ENCODE data around the gene KLHL29.

KLHL29 gene

GRCh38 chr2:23691106-23691470, 306.1 kb downstream of the KLHL29 start:
- no peak for FAIRE-seq

- no peak for FAIRE-seq
Observed at GRCh38 chr2:23691565-23691964, 306.6 kb downstream of the KLHL29 start.

DNA sequence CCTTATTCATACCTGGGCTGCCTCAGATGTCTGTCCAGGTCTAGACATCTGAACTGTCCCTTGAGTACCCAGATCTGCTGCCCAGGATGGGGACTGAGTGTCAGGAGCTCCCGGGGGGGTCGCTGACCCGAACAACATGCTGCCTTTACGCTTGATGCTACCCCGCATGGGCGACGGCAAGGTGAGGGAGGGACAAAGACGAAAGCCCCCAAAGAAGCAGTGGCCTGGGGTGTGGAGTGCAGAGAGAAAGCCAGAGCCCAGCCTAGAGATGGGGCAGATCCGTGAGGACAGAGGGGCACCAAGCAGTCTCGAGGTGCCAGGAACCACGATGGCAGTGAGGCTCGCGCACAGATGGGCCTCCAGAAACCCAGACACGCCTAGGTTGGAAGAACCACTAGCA, 307.3 kb downstream of the KLHL29 start:
- FAIRE-seq = no peak

GRCh38 chr2:23692851-23693605, 308.0 kb downstream of the KLHL29 start:
- FAIRE-seq = no peak

DNA sequence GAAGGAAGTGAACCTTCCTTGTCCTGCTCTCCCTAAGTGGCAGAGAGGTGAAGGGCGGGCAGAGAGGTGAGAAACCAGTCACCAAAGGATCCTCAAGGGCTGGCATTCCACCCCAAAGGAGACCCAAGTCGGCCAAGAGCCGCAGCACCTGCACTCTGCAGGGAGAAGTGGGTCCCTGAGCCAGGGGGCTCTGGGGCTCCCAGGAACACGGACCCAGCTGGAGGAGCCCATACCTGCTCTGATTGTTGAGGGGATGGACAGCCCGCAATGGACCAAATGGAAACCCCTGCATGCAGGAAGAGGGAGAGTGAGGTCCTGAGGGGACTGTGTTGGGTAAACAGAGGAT, 308.6 kb downstream of the KLHL29 start:
- FAIRE-seq = no peak

- FAIRE-seq = no peak
Observed at GRCh38 chr2:23694058-23695045, 309.4 kb downstream of the KLHL29 start.

DNA sequence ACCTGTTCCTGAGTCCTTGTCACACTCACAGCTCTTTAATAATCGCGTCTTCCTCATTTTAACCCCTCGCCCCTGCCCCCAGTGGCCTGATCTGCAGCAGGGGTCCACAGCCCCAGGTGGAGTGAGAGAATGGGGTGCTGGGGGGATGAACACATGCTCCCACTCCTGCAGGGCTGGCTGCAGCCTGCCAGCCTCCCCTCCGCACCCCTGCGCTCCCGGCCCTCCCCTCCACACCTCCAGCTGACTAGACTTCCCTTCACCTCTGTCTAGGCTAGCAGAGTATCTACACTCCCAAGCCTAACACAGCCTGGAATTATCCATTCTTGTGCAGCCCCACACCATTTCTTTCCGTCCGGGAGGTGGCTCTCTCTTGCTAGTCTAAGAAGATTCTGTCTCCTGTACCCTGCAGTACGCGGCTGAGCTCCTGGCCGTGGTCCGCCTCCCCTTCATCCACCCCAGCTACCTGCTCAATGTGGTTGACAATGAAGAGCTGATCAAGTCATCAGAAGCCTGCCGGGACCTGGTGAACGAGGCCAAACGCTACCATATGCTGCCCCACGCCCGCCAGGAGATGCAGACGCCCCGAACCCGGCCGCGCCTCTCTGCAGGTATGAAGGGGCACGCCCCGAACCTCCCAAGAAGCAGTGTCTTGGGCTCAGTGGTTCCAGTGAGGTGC, 310.4 kb downstream of the KLHL29 start:
- no peak for FAIRE-seq

GRCh38 chr2:23695890-23696751, 311.1 kb downstream of the KLHL29 start:
- no peak for FAIRE-seq

- FAIRE-seq = no peak
Observed at GRCh38 chr2:23696752-23697045, 311.7 kb downstream of the KLHL29 start.

DNA sequence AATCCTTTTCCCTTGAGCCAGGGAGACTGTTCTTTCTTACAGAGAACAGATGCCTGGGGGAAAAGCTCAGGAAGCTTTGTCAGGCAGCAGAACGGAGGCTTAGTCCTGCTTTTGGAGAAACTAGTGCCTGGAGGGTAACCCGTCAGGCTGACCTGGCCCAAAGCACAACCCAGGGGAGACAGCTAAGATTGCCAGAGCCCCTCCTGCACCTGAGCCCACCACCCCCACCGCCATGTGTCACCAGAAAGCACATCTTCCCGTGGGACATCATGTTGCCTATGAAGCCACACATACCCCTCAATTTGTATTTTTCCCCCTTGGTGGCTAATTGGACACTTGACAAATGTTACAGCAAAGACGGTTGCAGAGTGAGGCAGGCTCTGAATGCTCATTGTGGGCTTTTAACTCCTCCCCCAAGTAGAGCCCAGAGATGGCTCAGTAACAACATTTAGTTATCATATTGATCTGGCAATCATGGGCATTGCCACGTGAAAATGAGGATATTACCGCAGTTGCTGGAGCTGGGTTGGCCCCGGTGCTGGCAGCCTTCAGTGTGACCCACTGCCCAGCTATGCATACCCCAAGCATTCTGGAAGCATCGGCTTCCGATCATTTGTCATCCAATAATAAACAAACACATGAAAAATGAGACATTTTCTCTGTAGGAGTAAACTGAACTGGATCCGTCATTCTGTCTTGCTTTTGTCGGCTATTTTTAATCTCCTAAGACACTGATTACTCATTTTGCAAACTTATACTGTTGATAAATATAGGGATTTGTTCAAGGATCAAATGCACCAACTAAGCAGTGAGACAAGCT, 312.5 kb downstream of the KLHL29 start:
- no peak for FAIRE-seq

DNA sequence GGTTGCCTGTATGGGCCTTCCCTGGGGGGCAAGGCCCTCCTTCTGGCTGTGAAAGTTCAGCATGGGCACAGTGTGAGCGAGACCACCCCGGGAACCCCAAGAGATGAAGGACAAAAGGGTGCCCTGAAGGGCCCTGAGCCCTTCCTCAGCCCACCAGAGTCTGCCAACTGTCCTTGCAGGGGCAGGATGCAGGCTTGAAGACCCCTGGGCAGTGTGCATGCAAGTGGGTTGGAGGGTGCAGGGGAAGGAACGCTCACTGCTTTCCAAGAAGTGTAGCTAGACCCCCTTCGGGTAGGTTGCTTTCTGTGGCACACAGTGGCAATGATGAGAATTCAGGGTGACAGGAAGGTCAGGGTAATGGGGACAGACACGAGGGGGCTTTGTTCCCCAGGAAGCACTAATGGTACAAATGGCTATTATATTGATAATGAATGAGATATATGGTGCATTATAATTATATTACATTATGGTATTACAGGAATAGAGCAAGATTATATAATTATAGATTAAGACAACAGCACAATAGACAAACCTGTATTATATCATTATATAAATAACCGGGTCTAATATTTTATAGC, 313.2 kb downstream of the KLHL29 start:
- no peak for FAIRE-seq

DNA sequence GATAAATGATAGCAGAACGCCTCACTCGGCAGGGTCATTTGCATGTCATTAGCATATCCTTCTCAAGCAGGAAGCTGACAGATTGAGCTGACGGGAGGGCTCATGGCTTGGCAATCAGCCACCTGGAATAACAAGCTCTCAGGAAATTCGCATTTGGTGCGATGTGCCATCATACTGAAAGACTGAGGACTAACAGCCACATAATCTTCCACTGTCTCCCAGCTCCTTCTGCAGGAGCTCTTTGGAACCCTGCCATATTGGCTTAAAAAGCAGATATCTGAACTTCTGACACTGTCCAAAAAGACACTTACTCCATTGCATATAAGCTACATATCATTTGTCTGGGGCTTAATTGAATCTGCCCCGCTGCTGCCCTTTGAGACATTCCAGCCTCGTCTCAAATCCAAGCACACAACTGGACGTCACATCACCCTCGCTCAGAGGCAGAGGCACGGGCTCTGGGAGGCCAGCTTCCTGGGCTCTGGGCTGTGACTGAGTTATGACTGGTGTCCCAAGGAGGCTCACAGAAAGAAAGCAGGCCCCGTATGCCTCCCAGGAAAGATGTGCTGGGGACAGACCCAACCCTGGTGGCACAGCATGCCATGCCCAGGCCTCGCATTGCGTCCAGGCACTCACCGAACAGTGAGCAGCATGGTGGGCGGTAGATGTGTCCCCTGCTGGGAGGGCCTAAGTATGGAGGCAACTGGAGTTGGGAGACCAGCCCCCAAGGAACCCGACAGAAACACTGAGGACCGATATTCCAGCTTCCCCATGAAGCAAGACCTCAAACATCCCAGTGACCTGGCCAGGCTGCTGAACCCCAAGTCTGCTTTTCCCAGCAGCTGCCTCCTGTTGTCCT, 314.0 kb downstream of the KLHL29 start:
- FAIRE-seq = no peak

DNA sequence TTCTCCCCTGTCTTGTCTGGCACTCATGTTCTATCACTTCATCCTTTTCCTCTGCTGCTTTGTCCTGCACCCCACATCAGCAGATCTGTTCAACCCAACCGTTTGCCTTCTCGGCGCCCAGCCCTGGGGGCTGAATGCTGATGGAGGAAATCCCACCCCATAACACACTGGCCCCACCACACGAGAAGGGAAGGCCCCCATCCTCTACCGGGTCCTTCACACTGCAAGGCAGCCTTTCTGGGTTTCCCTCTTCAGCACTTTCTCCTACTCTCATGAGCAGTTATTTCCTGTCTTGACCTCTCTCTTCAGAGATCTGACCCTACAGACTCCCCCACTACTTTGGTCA, 314.6 kb downstream of the KLHL29 start:
- FAIRE-seq = no peak

DNA sequence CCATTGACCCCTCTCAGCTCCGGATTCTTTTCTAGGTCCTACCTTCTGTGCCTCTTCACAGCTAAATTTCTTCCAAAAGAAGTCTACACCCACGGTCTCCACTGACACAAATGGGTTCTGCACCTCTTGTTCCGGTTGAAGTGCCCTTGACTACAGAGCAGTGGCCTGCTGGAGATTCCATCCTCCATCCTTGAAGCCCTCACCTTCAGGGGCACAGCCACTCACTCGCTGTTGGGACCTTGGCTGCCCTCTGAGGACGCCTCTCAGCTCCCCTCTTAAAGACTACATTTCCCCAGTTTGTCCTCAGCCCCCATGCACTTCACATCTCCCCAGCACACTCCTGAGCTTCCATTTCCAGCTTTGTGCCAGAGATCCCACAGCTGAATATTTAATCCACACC, 315.6 kb downstream of the KLHL29 start:
- no peak for FAIRE-seq

GRCh38 chr2:23703037-23703582, 318.1 kb downstream of the KLHL29 start:
- no peak for FAIRE-seq

DNA sequence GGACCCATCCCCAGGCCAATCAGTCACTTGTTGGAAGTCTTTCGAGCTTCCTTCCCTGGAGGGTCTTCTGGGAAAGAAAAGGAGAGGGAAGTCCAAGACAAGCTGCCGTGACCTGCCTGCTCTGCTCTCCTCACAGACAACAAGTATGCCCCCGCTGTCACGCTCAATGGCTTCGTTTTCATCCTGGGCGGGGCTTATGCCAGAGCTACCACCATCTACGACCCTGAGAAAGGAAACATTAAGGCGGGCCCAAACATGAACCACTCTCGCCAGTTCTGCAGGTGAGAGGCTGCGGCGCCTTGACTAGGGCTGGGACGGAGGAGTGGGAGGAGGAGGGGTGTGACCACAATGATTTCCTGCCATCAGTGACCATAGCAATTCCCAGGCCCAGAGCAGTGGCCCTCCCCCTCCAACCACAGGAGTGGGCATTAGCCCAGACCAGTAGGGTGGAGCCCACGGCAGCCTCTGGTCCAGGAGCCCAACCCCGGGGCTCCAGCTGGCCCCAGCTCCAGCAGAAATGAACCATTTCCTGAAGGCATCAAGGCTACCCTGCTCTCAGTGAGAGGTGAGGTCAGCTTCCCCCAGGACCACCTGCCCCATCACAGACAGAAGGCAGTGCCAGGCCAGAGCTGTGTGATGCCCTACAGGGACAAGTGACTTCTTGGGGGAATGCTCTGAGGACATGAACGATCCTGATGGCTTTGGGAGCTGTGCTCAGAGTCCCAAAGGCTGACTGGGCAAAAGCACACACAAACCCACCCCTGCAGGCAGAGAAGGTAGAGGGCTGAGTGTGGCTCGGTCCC, 318.8 kb downstream of the KLHL29 start:
- no peak for FAIRE-seq

- no peak for FAIRE-seq
Observed at GRCh38 chr2:23705771-23706612, 321.0 kb downstream of the KLHL29 start.

DNA sequence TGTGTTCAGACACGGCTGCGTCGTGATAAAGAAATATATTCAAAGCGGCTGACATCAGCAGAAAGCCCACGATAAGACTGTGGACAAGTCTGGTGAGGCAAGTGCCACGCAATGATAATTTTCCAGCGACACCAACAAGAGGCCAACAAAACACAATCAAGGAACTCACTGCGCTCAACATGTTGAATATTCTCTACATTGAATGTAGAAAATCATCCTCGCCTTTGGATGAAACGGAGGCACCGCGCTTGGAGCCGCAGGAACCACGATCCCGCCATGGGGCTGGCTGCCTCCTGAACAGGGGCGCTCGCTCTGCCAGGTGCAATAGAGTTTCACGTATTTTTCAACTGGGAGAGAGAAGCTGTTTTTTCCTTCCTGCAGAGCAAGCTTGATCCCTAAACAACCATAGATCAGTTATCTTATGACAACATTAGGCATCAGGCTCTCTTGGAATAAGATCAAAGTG, 321.7 kb downstream of the KLHL29 start:
- FAIRE-seq = no peak

Data from TTC549 (cell line).